Activated B cell treated with CpG ODN at 0.5 μM for 24 hours (primary cell): Measurements from ENCODE around the gene KCNQ1. TPM values are rescaled to one million over a fixed set of nuclear protein-coding genes. Genes with fewer than 3 reads are reported as not detected.

Experiments
- ATAC-seq: fragments of 200-7000 bp; cut with Tn5 transposase; one replicate; pipeline ENCODE4 v1.10.0; 2021; ENCODE audit warnings: low read depth, mild to moderate bottlenecking, moderate library complexity
- CTCF ChIA-PET: fragments of 350-600 bp; sonication (Branson Sonifier 250); formaldehyde crosslinking; loops from one replicate; lab custom pipeline; 2021; ENCODE audit warnings: antibody characterized with exemption; lab: Charles Lee
- POLR2A ChIA-PET: fragments of 350-600 bp; sonication (Branson Sonifier 250); formaldehyde crosslinking; loops from one replicate; lab custom pipeline; 2021; ENCODE audit warnings: antibody characterized with exemption; lab: Charles Lee
- DNase-seq: peaks from one replicate; pipeline ENCODE4 v3.0.0; 2022
- H3K27ac Mint-ChIP-seq: one replicate; pipeline ENCODE4 v1.8.0; 2020; ENCODE audit warnings: mixed read lengths
- H3K27me3 Mint-ChIP-seq: one replicate; pipeline ENCODE4 v1.8.0; 2021; ENCODE audit warnings: mixed read lengths
- H3K36me3 Mint-ChIP-seq: one replicate; pipeline ENCODE4 v1.8.0; 2021; ENCODE audit warnings: low read depth, mixed read lengths
- H3K4me1 Mint-ChIP-seq: one replicate; pipeline ENCODE4 v1.8.0; 2021; ENCODE audit warnings: mixed read lengths
- H3K4me3 Mint-ChIP-seq: one replicate; pipeline ENCODE4 v1.8.0; 2020; ENCODE audit warnings: mild to moderate bottlenecking, mixed read lengths
- H3K9me3 Mint-ChIP-seq: one replicate; pipeline ENCODE4 v1.8.0; 2020; ENCODE audit warnings: mixed read lengths
- intact Hi-C: fragments of 100-400 bp; cut with micrococcal nuclease; formaldehyde crosslinking; loops from one replicate; pipeline ENCODE4 v1.15.1; 2024
- total RNA-seq: library from RNA; stranded (reverse); gene quantifications from 2 replicates; pipeline ENCODE4 v1.2.3, GENCODE V29; 2022
- TF ChIP-seq, protein P1 (sequence below): fragments of 200-600 bp; IDR thresholded peaks from one replicate; pipeline ENCODE4 v1.8.0; 2022; ENCODE audit warnings: antibody characterized with exemption, mild to moderate bottlenecking

KCNQ1 gene
- total RNA-seq, 1 donor from 2014 or later, result 6.5 TPM

DNA sequence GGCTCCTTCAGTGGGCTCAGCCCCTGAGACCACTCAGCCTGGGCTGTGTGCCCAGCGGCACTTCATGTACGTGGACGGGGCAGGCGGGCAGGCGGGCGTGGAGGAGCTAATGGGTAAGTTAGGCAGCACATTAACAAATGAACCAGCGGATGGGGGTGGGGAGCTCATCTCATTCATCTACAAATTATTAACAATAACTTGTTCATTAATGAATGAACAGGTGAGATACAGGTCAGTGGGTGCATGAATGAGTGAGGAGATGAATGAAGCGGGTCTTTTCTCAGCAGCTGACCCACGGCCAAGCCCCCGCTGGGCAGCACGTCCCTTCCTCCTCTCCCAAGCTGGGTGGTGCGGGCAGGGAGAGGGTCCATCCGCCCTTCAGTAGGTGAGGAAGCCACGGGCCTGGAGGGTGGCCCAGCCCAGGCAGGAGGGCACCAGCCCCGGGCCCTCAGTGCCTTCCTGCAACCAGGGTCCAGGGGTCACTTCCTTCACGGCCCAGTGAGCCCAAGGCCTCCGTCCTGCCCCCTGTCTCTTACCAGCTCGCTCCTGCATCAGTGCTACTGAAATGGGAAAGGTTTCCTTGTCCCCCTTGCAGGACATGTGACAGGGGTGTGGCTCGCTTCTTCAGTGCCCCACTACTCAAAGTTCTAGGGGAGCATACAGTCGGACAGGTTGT is 315.5 kb downstream of the KCNQ1 start:
- DNase-seq (peak; percentile 7), ATAC-seq (no peak)
- Mint-ChIP-seq H3K9me3 (peaks cover 4% of the 10 kb centered on the region), H3K4me1 (no peaks in the 10 kb centered on the region), H3K36me3 (peaks cover 14% of the 10 kb centered on the region), H3K27ac (no peak overlapping the region), H3K4me3 (no peak overlapping the region), H3K27me3 (no peaks in the 10 kb centered on the region)
- TF ChIP-seq, protein P1, sequence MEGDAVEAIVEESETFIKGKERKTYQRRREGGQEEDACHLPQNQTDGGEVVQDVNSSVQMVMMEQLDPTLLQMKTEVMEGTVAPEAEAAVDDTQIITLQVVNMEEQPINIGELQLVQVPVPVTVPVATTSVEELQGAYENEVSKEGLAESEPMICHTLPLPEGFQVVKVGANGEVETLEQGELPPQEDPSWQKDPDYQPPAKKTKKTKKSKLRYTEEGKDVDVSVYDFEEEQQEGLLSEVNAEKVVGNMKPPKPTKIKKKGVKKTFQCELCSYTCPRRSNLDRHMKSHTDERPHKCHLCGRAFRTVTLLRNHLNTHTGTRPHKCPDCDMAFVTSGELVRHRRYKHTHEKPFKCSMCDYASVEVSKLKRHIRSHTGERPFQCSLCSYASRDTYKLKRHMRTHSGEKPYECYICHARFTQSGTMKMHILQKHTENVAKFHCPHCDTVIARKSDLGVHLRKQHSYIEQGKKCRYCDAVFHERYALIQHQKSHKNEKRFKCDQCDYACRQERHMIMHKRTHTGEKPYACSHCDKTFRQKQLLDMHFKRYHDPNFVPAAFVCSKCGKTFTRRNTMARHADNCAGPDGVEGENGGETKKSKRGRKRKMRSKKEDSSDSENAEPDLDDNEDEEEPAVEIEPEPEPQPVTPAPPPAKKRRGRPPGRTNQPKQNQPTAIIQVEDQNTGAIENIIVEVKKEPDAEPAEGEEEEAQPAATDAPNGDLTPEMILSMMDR, result no peak
- POLR2A ChIA-PET, result no interaction called here
- intact Hi-C loops, result no loop called here
- CTCF ChIA-PET, result no interaction called here

DNA sequence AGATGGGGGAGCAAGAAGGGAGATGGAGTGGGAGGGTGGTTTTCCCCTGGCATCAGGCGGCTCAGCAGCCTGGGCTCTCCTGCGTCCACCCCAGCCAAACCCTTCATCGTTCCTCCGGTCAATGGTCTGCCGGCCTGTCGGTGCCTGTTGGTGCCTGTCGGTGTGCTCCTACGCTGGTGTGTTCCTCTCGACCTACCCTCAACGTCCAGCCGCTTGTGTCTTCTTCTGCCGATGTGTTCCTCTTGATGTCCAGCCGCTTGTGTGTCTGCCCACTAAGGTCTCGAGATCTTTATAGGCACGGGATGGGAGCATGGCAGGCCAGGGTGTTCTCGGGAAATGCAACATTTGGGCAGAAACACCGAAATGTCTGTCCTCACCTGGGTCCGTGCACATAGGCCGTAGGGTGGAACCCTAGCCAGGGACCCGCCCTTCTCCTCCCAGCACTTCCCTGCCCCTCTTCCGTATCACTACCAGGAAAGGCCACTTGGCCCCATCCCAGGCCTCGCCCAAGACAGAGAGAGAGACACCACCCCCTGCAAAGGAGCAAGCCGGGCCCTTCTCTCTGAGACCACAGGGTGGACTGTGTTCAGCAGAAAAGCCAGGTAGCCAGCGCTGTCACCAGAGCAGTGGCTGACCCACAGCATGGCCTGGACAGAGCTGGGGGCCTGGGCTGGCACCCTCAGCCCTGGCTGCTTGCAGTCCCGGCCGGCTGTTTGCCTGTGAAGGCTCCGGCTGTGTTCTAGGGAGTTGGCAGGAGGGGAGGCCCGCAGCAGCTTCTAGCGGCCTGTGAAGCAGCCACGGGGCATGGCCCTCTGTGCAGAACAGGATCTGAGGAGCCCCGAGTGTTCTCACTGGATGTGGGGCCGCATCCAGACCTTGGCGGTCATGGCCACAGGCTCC is 316.6 kb downstream of the KCNQ1 start:
- H3K27me3 Mint-ChIP-seq, result no peaks in the 10 kb centered on the region
- no peaks in the 10 kb centered on the region for H3K4me1 Mint-ChIP-seq
- no peak overlapping the region for H3K27ac Mint-ChIP-seq
- TF ChIP-seq, protein P1, result no peak
- peaks cover 12% of the 10 kb centered on the region for H3K36me3 Mint-ChIP-seq
- ATAC-seq, result no peak
- POLR2A ChIA-PET, result no interaction called here
- intact Hi-C loops, result no loop called here
- H3K9me3 Mint-ChIP-seq, result peaks cover 9% of the 10 kb centered on the region
- peak; percentile 9 for DNase-seq
- CTCF ChIA-PET, result no interaction called here
- H3K4me3 Mint-ChIP-seq, result no peak overlapping the region

DNA sequence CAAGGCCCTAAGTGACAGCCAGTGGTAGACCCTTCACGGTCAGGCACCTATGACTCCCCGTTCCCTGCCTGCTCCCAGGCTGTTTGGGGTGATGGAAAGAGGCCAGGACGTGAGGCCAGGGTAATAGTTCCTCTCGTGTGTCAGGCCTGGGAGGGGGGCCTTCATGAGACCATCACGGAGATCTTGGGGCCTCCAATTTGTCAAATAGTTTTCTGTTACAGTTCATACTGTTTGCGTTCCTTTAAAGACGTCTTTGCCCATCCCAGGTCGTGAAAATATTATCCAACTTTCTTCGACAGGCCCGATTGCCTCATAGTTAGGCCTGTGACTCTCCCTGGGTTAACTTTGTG is 317.2 kb downstream of the KCNQ1 start:
- H3K27me3 Mint-ChIP-seq, result no peaks in the 10 kb centered on the region
- peaks cover 10% of the 10 kb centered on the region for H3K36me3 Mint-ChIP-seq
- ChIA-PET CTCF (no interaction called here), POLR2A (no interaction called here)
- no peak overlapping the region for H3K4me3 Mint-ChIP-seq
- H3K9me3 Mint-ChIP-seq, result peaks cover 9% of the 10 kb centered on the region
- DNase-seq, result no peak
- no peak overlapping the region for H3K27ac Mint-ChIP-seq
- H3K4me1 Mint-ChIP-seq, result no peaks in the 10 kb centered on the region
- intact Hi-C loops, result no loop called here
- TF ChIP-seq, protein P1, result no peak
- ATAC-seq, result no peak

GRCh38 chr11:2762451-2762850 is 317.6 kb downstream of the KCNQ1 start:
- Mint-ChIP-seq H3K9me3 (peaks cover 9% of the 10 kb centered on the region), H3K4me3 (no peak overlapping the region), H3K36me3 (peaks cover 12% of the 10 kb centered on the region), H3K4me1 (no peaks in the 10 kb centered on the region), H3K27ac (no peak overlapping the region), H3K27me3 (no peaks in the 10 kb centered on the region)
- CTCF ChIA-PET, result no interaction called here
- TF ChIP-seq, protein P1, result no peak
- intact Hi-C loops, result no loop called here
- no peak for ATAC-seq
- DNase-seq, result no peak
- POLR2A ChIA-PET, result no interaction called here

- TF ChIP-seq, protein P1, result no peak
- H3K4me3 Mint-ChIP-seq, result no peak overlapping the region
- H3K27ac Mint-ChIP-seq, result no peak overlapping the region
- no peak for DNase-seq
- H3K36me3 Mint-ChIP-seq, result peaks cover 12% of the 10 kb centered on the region
- no peak for ATAC-seq
- CTCF ChIA-PET, result no interaction called here
- no peaks in the 10 kb centered on the region for H3K27me3 Mint-ChIP-seq
- H3K4me1 Mint-ChIP-seq, result no peaks in the 10 kb centered on the region
- POLR2A ChIA-PET, result no interaction called here
- intact Hi-C loops, result no loop called here
- peaks cover 9% of the 10 kb centered on the region for H3K9me3 Mint-ChIP-seq
Observed at GRCh38 chr11:2763984-2764383, 319.2 kb downstream of the KCNQ1 start.
